ENCODE data around the gene ATP9A. TPM values are rescaled to one million over a fixed set of nuclear protein-coding genes. Genes with fewer than 3 reads are reported as not detected.

The ATP9A gene
- total and polyA plus RNA-seq, 10 of the 15 experiments (the other 5 are each of a cell fraction or from before 2014, with no cell fraction given), result 0.03 to 0.81 (median 0.14) TPM

GRCh38 chr20:51734876-51735720, 33.1 kb downstream of the ATP9A start:
- Histone ChIP-seq H3K4me3 (no peak overlapping the region), H3K9me3 (replicated peaks; ENCODE audit: control insufficient read depth, insufficient read depth, low read length) (no peaks in the 10 kb centered on the region), H2AFZ (ENCODE audit: control insufficient read depth, low read depth, low read length) (no peak overlapping the region), H3K4me2 (ENCODE audit: control insufficient read depth, insufficient read depth) (no peak overlapping the region), H3K4me1 (ENCODE audit: control insufficient read depth, insufficient read depth, low read length) (no peaks in the 10 kb centered on the region), H3K9ac (ENCODE audit: control insufficient read depth, insufficient read depth, low read length) (no peak overlapping the region), H3K36me3 (ENCODE audit: control insufficient read depth in 2 of 2, insufficient read depth in 2 of 2, low read length in 1 of 2) (no peaks in the 10 kb centered on the region), H4K20me1 (ENCODE audit: control insufficient read depth, insufficient read depth) (no peaks in the 10 kb centered on the region), H3K27ac (ENCODE audit: control insufficient read depth, insufficient read depth) (no peak overlapping the region), H3K79me2 (ENCODE audit: control insufficient read depth, insufficient read depth, low read length) (no peaks in the 10 kb centered on the region), H3K27me3 (replicated peaks in 1 of 2; ENCODE audit: control insufficient read depth in 2 of 2, insufficient read depth in 2 of 2, low read length in 1 of 2) (no peaks in the 10 kb centered on the region)
- in situ Hi-C loops (cut with MboI), result no loop called here
- POLR2A ChIA-PET, result no interaction called here
- ATAC-seq (no peak), FAIRE-seq (no peak), DNase-seq (ENCODE audit: low read depth, low spot score) (no peak)
- WGBS (ENCODE audit: insufficient coverage, insufficient replicate concordance, low lambda C conversion rate, missing lambda C conversion rate), result 38% methylated on average over 13 of the region's 13 CpGs
- intact Hi-C loops (cut with micrococcal nuclease; ENCODE audit: unreplicated experiment), result no loop called here
- CTCF ChIA-PET, result no interaction called here
- BruUV-seq (replicated peaks), result no TSS peak
- RAD21 ChIA-PET (ENCODE audit: unreplicated experiment), result no interaction called here
- TF ChIP-seq STAT1 (conservative IDR thresholded peaks at IDR 0.05) (no peak), RELA (IDR thresholded peaks at IDR 0.05; ENCODE audit: borderline replicate concordance, partially characterized antibody) (no peak), USF2 (IDR thresholded peaks at IDR 0.05; ENCODE audit: borderline replicate concordance, low read depth, low read length) (no peak), TCF3 (IDR thresholded peaks at IDR 0.05; ENCODE audit: borderline replicate concordance, insufficient read depth, low read depth, low read length) (no peak)
- SMC1A ChIA-PET (ENCODE audit: uncharacterized antibody, unreplicated experiment), result no interaction called here

GRCh38 chr20:51733070-51733469, 35.1 kb downstream of the ATP9A start:
- no peaks in the 10 kb centered on the region for H4K20me1 ChIP-seq (ENCODE audit: control insufficient read depth, insufficient read depth)
- H3K4me2 ChIP-seq (ENCODE audit: control insufficient read depth, insufficient read depth), result no peak overlapping the region
- TF ChIP-seq EP300 (IDR thresholded peaks at IDR 0.05; ENCODE audit: borderline replicate concordance in 1 of 2, control insufficient read depth in 1 of 2, low read depth in 2 of 2, low read length in 2 of 2), result no peak
- no peak for TF ChIP-seq MYB (IDR thresholded peaks at IDR 0.05; ENCODE audit: borderline replicate concordance, low read depth, low read length)
- TF ChIP-seq CHD1 (IDR thresholded peaks at IDR 0.05; ENCODE audit: low read depth, low read length), result no peak
- no peak for TF ChIP-seq SMAD5 (IDR thresholded peaks at IDR 0.05; ENCODE audit: low read depth)
- no peaks in the 10 kb centered on the region for H3K4me1 ChIP-seq (ENCODE audit: control insufficient read depth, insufficient read depth, low read length)
- SMC1A ChIA-PET (ENCODE audit: uncharacterized antibody, unreplicated experiment), result no interaction called here
- no peaks in the 10 kb centered on the region for H3K79me2 ChIP-seq (ENCODE audit: control insufficient read depth, insufficient read depth, low read length)
- H3K27ac ChIP-seq (ENCODE audit: control insufficient read depth, insufficient read depth), result no peak overlapping the region
- in situ Hi-C loops (cut with MboI) (no loop called here), intact Hi-C loops (cut with micrococcal nuclease; ENCODE audit: unreplicated experiment) (no loop called here)
- no peak overlapping the region for H3K4me3 ChIP-seq
- POLR2A ChIA-PET, result interaction anchor here (0.6 kb wide), 1 partner anchor 74 kb away, joined by 7 read pairs; no protein-coding TSS in a partner anchor
- ATAC-seq, result no peak
- no peak overlapping the region for H2AFZ ChIP-seq (ENCODE audit: control insufficient read depth, low read depth, low read length)
- H3K27me3 ChIP-seq (replicated peaks in 1 of 2; ENCODE audit: control insufficient read depth in 2 of 2, insufficient read depth in 2 of 2, low read length in 1 of 2), result no peaks in the 10 kb centered on the region
- RAD21 ChIA-PET (ENCODE audit: unreplicated experiment), result no interaction called here
- H3K9me3 ChIP-seq (replicated peaks; ENCODE audit: control insufficient read depth, insufficient read depth, low read length), result no peaks in the 10 kb centered on the region
- CTCF ChIA-PET, result no interaction called here
- FAIRE-seq, result no peak
- WGBS (ENCODE audit: insufficient coverage, insufficient replicate concordance, low lambda C conversion rate, missing lambda C conversion rate), result 35% methylated on average over 3 of the region's 3 CpGs
- DNase-seq (ENCODE audit: low read depth, low spot score), result no peak
- no peaks in the 10 kb centered on the region for H3K36me3 ChIP-seq (ENCODE audit: control insufficient read depth in 2 of 2, insufficient read depth in 2 of 2, low read length in 1 of 2)
- no peak overlapping the region for H3K9ac ChIP-seq (ENCODE audit: control insufficient read depth, insufficient read depth, low read length)
- BruUV-seq (replicated peaks), result no TSS peak

Measured in GM12878 (cell line).